IMR-90 (cell line): ENCODE measurements around the gene SARNP. TPM values are rescaled to one million over a fixed set of nuclear protein-coding genes. Genes with fewer than 3 reads are reported as not detected.

ENCODE experiments used
- ATAC-seq: fragments of 200-7000 bp; cut with Tn5 transposase; 2 replicates; pipeline ENCODE4 v1.9.1; 2020; ENCODE audit warnings: low read depth, mild to moderate bottlenecking, moderate library complexity
- BruUV-seq: library from RNA; stranded (reverse); fragments of 400-500 nt; replicated peaks from 2 replicates; lab custom pipeline; 2021; lab: Mats Ljungman, UMichigan
- CTCF ChIA-PET: fragments of 300-600 bp; formaldehyde crosslinking; extraction: SDS; loops from one replicate; lab custom pipeline; 2021; ENCODE audit warnings: antibody characterized with exemption; lab: Yijun Ruan, JAX
- POLR2A ChIA-PET: fragments of 300-600 bp; sonication (Branson Sonifier 250); formaldehyde crosslinking; loops from one replicate; lab custom pipeline; 2022; ENCODE audit warnings: antibody characterized with exemption; ENCODE audit not compliant: unreplicated experiment; lab: Charles Lee
- DNase-seq: peaks from one replicate; pipeline ENCODE4 v3.0.0; 2013
- H2AFZ ChIP-seq: replicated peaks from 2 replicates; pipeline ENCODE3; 2013; ENCODE audit warnings: low read length, mild to moderate bottlenecking; ENCODE audit not compliant: poor library complexity
- H2AK5ac ChIP-seq: 2 replicates; pipeline ENCODE4 v1.6.1; 2013; ENCODE audit warnings: low read depth, low read length, inconsistent platforms
- H2AK9ac ChIP-seq: replicated peaks from 2 replicates; pipeline ENCODE3; 2013; ENCODE audit warnings: mild to moderate bottlenecking, low read depth, low read length, moderate library complexity; ENCODE audit not compliant: poor library complexity
- H2BK120ac ChIP-seq: 2 replicates; pipeline ENCODE4 v1.6.1; 2013; ENCODE audit warnings: low read depth, low read length, inconsistent platforms
- H2BK15ac ChIP-seq: 3 replicates; pipeline ENCODE4 v1.6.1; 2013; ENCODE audit warnings: low read depth, low read length, inconsistent platforms
- H2BK20ac ChIP-seq: 2 replicates; pipeline ENCODE4 v1.6.1; 2013; ENCODE audit warnings: low read depth, mild to moderate bottlenecking, inconsistent platforms, low read length, moderate library complexity
- H2BK5ac ChIP-seq: 2 replicates; pipeline ENCODE4 v1.6.1; 2013; ENCODE audit warnings: mild to moderate bottlenecking, low read depth, low read length, inconsistent platforms; ENCODE audit not compliant: poor library complexity, severe bottlenecking
- H3K14ac ChIP-seq: replicated peaks from 2 replicates; pipeline ENCODE4 v1.6.1; 2013; ENCODE audit warnings: low read depth, low read length, inconsistent platforms
- H3K18ac ChIP-seq: 2 replicates; pipeline ENCODE4 v1.6.1; 2013; ENCODE audit warnings: low read depth, low read length, control low read depth
- H3K23ac ChIP-seq: 2 replicates; pipeline ENCODE4 v1.6.1; 2013; ENCODE audit warnings: low read depth, low read length, inconsistent platforms
- H3K27ac ChIP-seq: 2 replicates; pipeline ENCODE4 v1.5.1; 2013; ENCODE audit warnings: mild to moderate bottlenecking, control low read depth, low read length; ENCODE audit not compliant: insufficient read depth
- H3K27me3 ChIP-seq: 2 replicates; pipeline ENCODE4 v1.6.1; 2013; ENCODE audit warnings: low read length; ENCODE audit not compliant: control insufficient read depth, insufficient read depth
- H3K36me3 ChIP-seq: 2 replicates; pipeline ENCODE4 v1.6.1; 2013; ENCODE audit warnings: low read length, mixed read lengths; ENCODE audit not compliant: control insufficient read depth, insufficient read depth
- H3K4ac ChIP-seq: 2 replicates; pipeline ENCODE4 v1.6.1; 2013; ENCODE audit warnings: low read depth, low read length, inconsistent platforms
- H3K4me1 ChIP-seq: 2 replicates; pipeline ENCODE4 v1.6.1; 2013; ENCODE audit warnings: low read length, mixed read lengths; ENCODE audit not compliant: control insufficient read depth, insufficient read depth
- H3K4me2 ChIP-seq: 2 replicates; pipeline ENCODE4 v1.6.1; 2013; ENCODE audit warnings: low read depth, mild to moderate bottlenecking, control low read depth, low read length, moderate library complexity
- H3K4me3 ChIP-seq: 2 replicates; pipeline ENCODE4 v1.5.1; 2013; ENCODE audit warnings: low read depth, mild to moderate bottlenecking, control low read depth, low read length, moderate library complexity; ENCODE audit not compliant: insufficient read depth
- H3K56ac ChIP-seq: 2 replicates; pipeline ENCODE4 v1.6.1; 2013; ENCODE audit warnings: low read length, inconsistent platforms; ENCODE audit not compliant: insufficient read depth; ENCODE audit errors: extremely low read depth
- H3K79me1 ChIP-seq, 2 experiments: 2 replicates each; pipeline ENCODE4 v1.6.1; 2013; ENCODE audit warnings: low read length in 2 of 2, inconsistent platforms in 1 of 2, low read depth in 1 of 2
- H3K9ac ChIP-seq: 2 replicates; pipeline ENCODE4 v1.6.1; 2013; ENCODE audit warnings: low read depth, low read length, control low read depth
- H3K9me1 ChIP-seq: 2 replicates; pipeline ENCODE4 v1.6.1; 2013; ENCODE audit warnings: low read length, inconsistent platforms; ENCODE audit not compliant: insufficient read depth
- H3K9me3 ChIP-seq: 2 replicates; pipeline ENCODE4 v1.6.1; 2013; ENCODE audit warnings: low read length; ENCODE audit not compliant: control insufficient read depth, insufficient read depth
- H4K20me1 ChIP-seq: 2 replicates; pipeline ENCODE4 v1.6.1; 2013; ENCODE audit warnings: low read length, inconsistent platforms; ENCODE audit not compliant: insufficient read depth
- H4K5ac ChIP-seq: 2 replicates; pipeline ENCODE4 v1.6.1; 2013; ENCODE audit warnings: mild to moderate bottlenecking, low read depth, low read length, control low read depth
- H4K8ac ChIP-seq, 2 experiments: 2 replicates each; pipeline ENCODE4 v1.6.1; 2013; ENCODE audit warnings: low read depth in 2 of 2, low read length in 2 of 2, control low read depth in 1 of 2, inconsistent platforms in 1 of 2
- H4K91ac ChIP-seq: 2 replicates; pipeline ENCODE4 v1.6.1; 2013; ENCODE audit warnings: low read depth, low read length, inconsistent platforms; ENCODE audit not compliant: insufficient read depth
- BHLHE40 ChIP-seq: fragments of 150-350 bp; IDR thresholded peaks from 2 replicates; pipeline ENCODE4 v1.6.1; 2016; ENCODE audit warnings: mild to moderate bottlenecking, low read depth, low read length
- CEBPB ChIP-seq: IDR thresholded peaks from 2 replicates; pipeline ENCODE4 v1.6.1; 2012; ENCODE audit warnings: low read depth, low read length, improper control_type of control experiment
- CHD1 ChIP-seq: IDR thresholded peaks from 2 replicates; pipeline ENCODE4 v1.6.1; 2012; ENCODE audit warnings: low read depth, low read length, improper control_type of control experiment
- CTCF ChIP-seq: conservative IDR thresholded peaks from 2 replicates; pipeline ENCODE4 v1.5.1; 2012; ENCODE audit warnings: mild to moderate bottlenecking, low read depth, low read length, improper control_type of control experiment
- ELK1 ChIP-seq: fragments of 150-350 bp; IDR thresholded peaks from 2 replicates; pipeline ENCODE4 v1.6.1; 2016; ENCODE audit warnings: low read depth, mild to moderate bottlenecking, low read length, moderate library complexity, borderline replicate concordance
- FOS ChIP-seq: fragments of 150-350 bp; IDR thresholded peaks from 2 replicates; pipeline ENCODE4 v1.6.1; 2016; ENCODE audit warnings: low read depth, low read length
- MAFK ChIP-seq: IDR thresholded peaks from 2 replicates; pipeline ENCODE4 v1.6.1; 2012; ENCODE audit warnings: low read depth, low read length, improper control_type of control experiment
- MAZ ChIP-seq: IDR thresholded peaks from 2 replicates; pipeline ENCODE4 v1.6.1; 2012; ENCODE audit warnings: low read depth, mild to moderate bottlenecking, low read length, improper control_type of control experiment, moderate library complexity, borderline replicate concordance
- MXI1 ChIP-seq: IDR thresholded peaks from 2 replicates; pipeline ENCODE4 v1.6.1; 2012; ENCODE audit warnings: low read depth, mild to moderate bottlenecking, low read length, moderate library complexity, borderline replicate concordance
- NFE2L2 ChIP-seq: fragments of 150-350 bp; IDR thresholded peaks from 2 replicates; pipeline ENCODE4 v1.6.1; 2016; ENCODE audit warnings: low read depth, mild to moderate bottlenecking, low read length
- POLR2A ChIP-seq: IDR thresholded peaks from 2 replicates; pipeline ENCODE4 v1.6.1; 2012; ENCODE audit warnings: mild to moderate bottlenecking, low read depth, low read length
- RAD21 ChIP-seq: IDR thresholded peaks from 2 replicates; pipeline ENCODE4 v1.6.1; 2012; ENCODE audit warnings: low read length, improper control_type of control experiment
- RCOR1 ChIP-seq: IDR thresholded peaks from 2 replicates; pipeline ENCODE4 v1.6.1; 2012; ENCODE audit warnings: mild to moderate bottlenecking, low read length, improper control_type of control experiment; ENCODE audit not compliant: insufficient replicate concordance
- RFX5 ChIP-seq: IDR thresholded peaks from 2 replicates; pipeline ENCODE4 v1.8.0; 2012; ENCODE audit warnings: low read depth, mild to moderate bottlenecking, low read length, moderate library complexity
- SMC3 ChIP-seq: fragments of 150-350 bp; IDR thresholded peaks from 2 replicates; pipeline ENCODE4 v1.6.1; 2016; ENCODE audit warnings: low read depth, mild to moderate bottlenecking, antibody characterized with exemption, low read length, moderate library complexity
- USF2 ChIP-seq: fragments of 150-350 bp; IDR thresholded peaks from 2 replicates; pipeline ENCODE4 v1.6.1; 2017; ENCODE audit warnings: mild to moderate bottlenecking, antibody characterized with exemption, low read length, low read depth
- WGBS, 2 experiments: methylation state at CpG; one replicate each; pipeline versions ENCODE4 v1.1.5 to v1.1.7; 2013; ENCODE audit warnings: missing lambda C conversion rate in 2 of 2; ENCODE audit not compliant: insufficient read length in 1 of 2; ENCODE audit errors: extremely low coverage in 2 of 2; 5-methylcytosine and 5-hydroxymethylcytosine counted together
- dilution Hi-C: fragments of 300-500 bp; cut with HindIII; formaldehyde crosslinking; loops from one replicate; pipeline ENCODE4 v1.14.3; 2018; ENCODE audit warnings: low sequenced_read_pairs; ENCODE audit not compliant: unreplicated experiment
- in situ Hi-C: fragments of 300-500 bp; cut with MboI; formaldehyde crosslinking; loops from 3 replicates; pipeline ENCODE4 v1.14.3; 2019; ENCODE audit warnings: low sequenced_read_pairs, inconsistent platforms, mixed read lengths
- intact Hi-C: fragments of 100-400 bp; cut with micrococcal nuclease; formaldehyde crosslinking; loops from 2 replicates; pipeline ENCODE4 v1.10.0; 2022
- polyA plus RNA-seq, 3 experiments: library from polyadenylated mRNA; depleted of rRNA; stranded (reverse); fragments of >200 nt; gene quantifications; 2 replicates each; pipeline ENCODE4 v1.2.3, GENCODE V29; 2012; ENCODE audit warnings: low replicate concordance in 1 of 3
- total RNA-seq: library from RNA; depleted of rRNA; stranded (reverse); fragments of >200 nt; gene quantifications from 2 replicates; pipeline ENCODE4 v1.2.3, GENCODE V29; 2012

The SARNP gene
- total and polyA plus RNA-seq, 2 of the 4 experiments (the other 2 are of a cell fraction): 46.8 to 103 TPM

GRCh38 chr12:55823419-55823818 lies 5.9 kb upstream of the SARNP start:
- H2BK5ac ChIP-seq: no peak overlapping the region
- H3K27ac ChIP-seq: no peak overlapping the region
- no peak overlapping the region for H4K91ac ChIP-seq
- no peak overlapping the region for H3K9ac ChIP-seq
- H3K4ac ChIP-seq: no peak overlapping the region
- no peak overlapping the region for H2AK5ac ChIP-seq
- no peak overlapping the region for H2BK20ac ChIP-seq
- H3K23ac ChIP-seq: no peak overlapping the region
- DNase-seq: no peak
- H3K18ac ChIP-seq: no peak overlapping the region
- intact Hi-C loops: no loop called here
- H4K8ac ChIP-seq: no peak overlapping the region
- ChIA-PET POLR2A (no interaction called here), CTCF (interaction anchor here (0.6 kb wide), 1 partner anchor 26 kb away, joined by 3 read pairs; no protein-coding TSS in a partner anchor)
- no peak overlapping the region for H4K5ac ChIP-seq
- H3K56ac ChIP-seq: no peak overlapping the region
- H2AK9ac ChIP-seq: no peak overlapping the region
- no peak overlapping the region for H3K14ac ChIP-seq
- dilution Hi-C loops: no loop called here
- no peak overlapping the region for H2BK15ac ChIP-seq
- 0 out of 2 replicates have a peak, but pooled peaks cover 3% of the 10 kb centered on the region for H4K20me1 ChIP-seq
- in situ Hi-C loops: loop anchor here (10.0 kb wide), 1 partner anchor 101 kb away; the partner anchor contains the start of gene PYM1
- H3K4me3 ChIP-seq: no peak overlapping the region
- H2BK120ac ChIP-seq: no peak overlapping the region
- peaks cover 11% of the 10 kb centered on the region for H3K9me1 ChIP-seq
- H3K36me3 ChIP-seq: peaks cover 35% of the 10 kb centered on the region
- no CpG with 5 or more reads among the region's 4 CpGs for WGBS, 2 experiments
- H2AFZ ChIP-seq: no peak overlapping the region
- no TSS peak for BruUV-seq
- no peak for ATAC-seq
- H3K4me2 ChIP-seq: no peak overlapping the region
- H3K79me1 ChIP-seq: peaks cover 25 to 51% of the 10 kb centered on the region in 2 experiments
- H3K9me3 ChIP-seq: no peaks in the 10 kb centered on the region
- H3K27me3 ChIP-seq: no peaks in the 10 kb centered on the region
- H3K4me1 ChIP-seq: peaks cover 10% of the 10 kb centered on the region
- TF ChIP-seq POLR2A (no peak), MAZ (no peak), BHLHE40 (no peak), CTCF (no peak), MAFK (no peak), CHD1 (no peak), CEBPB (no peak), SMC3 (no peak), USF2 (no peak), NFE2L2 (no peak), MXI1 (no peak), RCOR1 (no peak), RFX5 (no peak), RAD21 (no peak), FOS (no peak), ELK1 (no peak)
